Measurements from ENCODE around the gene S100A8.

The S100A8 gene

DNA sequence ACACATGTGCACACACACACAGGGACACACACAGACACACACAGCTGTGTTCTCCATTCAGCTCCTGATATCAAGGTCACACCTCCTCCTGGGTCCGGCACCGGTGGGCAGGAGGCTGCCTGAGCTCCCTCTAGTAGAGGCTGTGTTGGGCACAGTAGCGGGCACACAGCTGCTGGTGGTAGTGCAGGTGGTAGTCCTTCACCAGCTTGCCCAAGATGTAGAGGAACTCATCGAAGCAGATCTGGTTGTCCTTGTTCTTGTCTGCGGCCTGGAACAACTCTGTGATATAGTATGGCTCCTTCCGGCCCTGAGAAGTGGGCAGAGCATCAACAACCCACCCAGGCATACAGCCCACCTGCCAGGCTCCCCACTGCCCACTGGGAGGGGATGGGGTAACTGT, 5.6 kb upstream of the S100A8 start:
- no peaks in the 10 kb centered on the region for H3K27me3 ChIP-seq (ENCODE audit: control insufficient read depth, insufficient read depth, low read length)
- H3K36me3 ChIP-seq (ENCODE audit: control insufficient read depth, insufficient read depth, low read length), result no peaks in the 10 kb centered on the region
- H3K4me1 ChIP-seq (ENCODE audit: control insufficient read depth, insufficient read depth, low read length), result no peaks in the 10 kb centered on the region
- no peaks in the 10 kb centered on the region for H3K9me3 ChIP-seq (ENCODE audit: control insufficient read depth, low read length)
- H3K4me3 ChIP-seq (ENCODE audit: low read length), result no peak overlapping the region
- H3K9ac ChIP-seq (ENCODE audit: low read length), result no peak overlapping the region

DNA sequence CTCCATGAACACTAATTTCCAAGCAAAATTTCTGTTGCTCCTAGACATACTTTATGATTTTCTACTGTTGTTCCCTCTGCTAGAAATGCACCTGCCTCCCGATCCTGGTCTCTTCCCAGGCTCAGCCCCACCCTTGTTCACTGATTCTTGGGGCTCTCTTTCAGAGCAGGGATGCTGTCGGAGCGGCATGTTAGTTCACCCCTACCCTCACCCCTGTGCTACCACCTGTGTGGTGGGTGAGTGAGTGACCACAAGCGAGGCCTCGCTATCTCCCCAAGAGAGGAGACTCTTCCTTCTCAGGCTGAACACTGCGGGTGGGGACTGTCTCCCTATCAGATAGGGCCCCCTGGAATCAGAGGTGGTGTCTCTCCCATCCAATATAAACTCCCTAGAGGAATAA, 4.9 kb upstream of the S100A8 start:
- Histone ChIP-seq H3K4me1 (ENCODE audit: control insufficient read depth, insufficient read depth, low read length) (no peaks in the 10 kb centered on the region), H3K4me3 (ENCODE audit: low read length) (no peak overlapping the region), H3K9me3 (ENCODE audit: control insufficient read depth, low read length) (no peaks in the 10 kb centered on the region), H3K9ac (ENCODE audit: low read length) (no peak overlapping the region), H3K27me3 (ENCODE audit: control insufficient read depth, insufficient read depth, low read length) (no peaks in the 10 kb centered on the region), H3K36me3 (ENCODE audit: control insufficient read depth, insufficient read depth, low read length) (no peaks in the 10 kb centered on the region)

DNA sequence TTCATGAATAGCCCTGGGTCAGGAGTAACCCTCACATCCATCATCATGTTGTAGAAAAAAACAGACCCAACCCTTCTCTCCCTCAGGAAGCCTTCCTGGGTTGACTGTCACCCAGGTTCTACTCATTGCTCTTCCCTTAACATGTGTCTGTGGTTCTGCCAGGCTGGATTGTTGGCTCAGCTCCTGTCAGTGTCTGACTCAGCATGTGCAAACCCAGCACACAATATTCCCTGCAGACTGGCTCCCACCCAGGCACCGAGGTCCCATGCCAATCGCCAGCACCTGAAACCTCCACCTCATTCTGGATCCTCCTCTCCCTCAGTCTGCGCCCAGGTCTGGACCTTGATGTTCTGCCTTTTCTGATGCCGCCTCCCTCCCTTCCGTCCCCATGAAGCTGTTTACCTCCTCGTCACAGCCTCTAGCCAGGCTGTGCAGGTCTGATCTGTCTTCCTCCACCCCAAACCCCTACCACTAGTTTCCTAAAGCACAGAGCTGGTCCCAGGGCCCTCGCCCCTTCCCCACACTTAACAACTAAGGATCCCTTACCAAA, 4.3 kb upstream of the S100A8 start:
- no peak overlapping the region for H3K4me3 ChIP-seq (ENCODE audit: low read length)
- no peaks in the 10 kb centered on the region for H3K9me3 ChIP-seq (ENCODE audit: control insufficient read depth, low read length)
- H3K9ac ChIP-seq (ENCODE audit: low read length), result no peak overlapping the region
- H3K4me1 ChIP-seq (ENCODE audit: control insufficient read depth, insufficient read depth, low read length), result no peaks in the 10 kb centered on the region
- no peaks in the 10 kb centered on the region for H3K27me3 ChIP-seq (ENCODE audit: control insufficient read depth, insufficient read depth, low read length)
- H3K36me3 ChIP-seq (ENCODE audit: control insufficient read depth, insufficient read depth, low read length), result no peaks in the 10 kb centered on the region

DNA sequence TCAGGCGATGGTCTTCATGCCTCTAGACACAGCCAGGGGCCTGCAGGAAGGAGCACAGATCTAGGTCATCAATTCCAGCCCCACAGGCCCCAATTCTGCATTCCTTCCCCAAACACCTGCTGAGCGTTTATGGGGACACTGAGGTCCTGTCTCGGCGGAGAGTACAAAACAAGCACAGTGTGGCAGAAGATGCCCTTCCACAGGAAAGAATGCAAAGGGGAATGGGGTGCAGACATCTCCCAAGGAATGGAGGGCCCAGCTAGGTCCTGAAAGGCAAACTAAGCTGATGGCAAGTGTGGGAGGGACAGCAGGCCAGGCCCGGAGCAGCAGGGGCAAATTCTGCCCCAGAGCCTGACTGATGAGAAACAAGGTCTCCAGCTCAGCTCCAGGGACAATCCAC, 3.5 kb upstream of the S100A8 start:
- Histone ChIP-seq H3K36me3 (ENCODE audit: control insufficient read depth, insufficient read depth, low read length) (no peaks in the 10 kb centered on the region), H3K27me3 (ENCODE audit: control insufficient read depth, insufficient read depth, low read length) (no peaks in the 10 kb centered on the region), H3K9me3 (ENCODE audit: control insufficient read depth, low read length) (no peaks in the 10 kb centered on the region), H3K4me3 (ENCODE audit: low read length) (no peak overlapping the region), H3K9ac (ENCODE audit: low read length) (no peak overlapping the region), H3K4me1 (ENCODE audit: control insufficient read depth, insufficient read depth, low read length) (no peaks in the 10 kb centered on the region)

DNA sequence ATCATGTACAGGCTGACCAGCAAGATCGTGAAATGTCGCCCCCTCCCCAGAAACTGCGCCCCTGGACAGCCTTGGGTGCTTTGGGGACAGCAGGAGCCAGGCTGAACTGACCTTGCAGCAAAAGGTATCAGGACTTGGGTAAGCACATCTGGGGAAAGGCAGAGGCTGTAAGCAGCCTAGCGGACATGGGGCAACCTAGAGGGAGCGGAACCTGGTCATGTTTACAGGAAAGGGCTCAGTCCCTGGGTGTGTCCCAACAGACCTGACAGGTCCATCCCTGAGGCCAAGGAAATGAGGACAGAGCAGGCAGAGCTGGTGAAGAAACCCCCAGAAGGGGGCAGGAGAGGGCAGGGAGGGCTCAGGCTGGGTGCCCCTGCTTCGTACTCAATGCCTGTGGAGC, 3.1 kb upstream of the S100A8 start:
- Histone ChIP-seq H3K27me3 (ENCODE audit: control insufficient read depth, insufficient read depth, low read length) (no peaks in the 10 kb centered on the region), H3K4me1 (ENCODE audit: control insufficient read depth, insufficient read depth, low read length) (no peaks in the 10 kb centered on the region), H3K9ac (ENCODE audit: low read length) (no peak overlapping the region), H3K36me3 (ENCODE audit: control insufficient read depth, insufficient read depth, low read length) (no peaks in the 10 kb centered on the region), H3K9me3 (ENCODE audit: control insufficient read depth, low read length) (no peaks in the 10 kb centered on the region), H3K4me3 (ENCODE audit: low read length) (no peak overlapping the region)

DNA sequence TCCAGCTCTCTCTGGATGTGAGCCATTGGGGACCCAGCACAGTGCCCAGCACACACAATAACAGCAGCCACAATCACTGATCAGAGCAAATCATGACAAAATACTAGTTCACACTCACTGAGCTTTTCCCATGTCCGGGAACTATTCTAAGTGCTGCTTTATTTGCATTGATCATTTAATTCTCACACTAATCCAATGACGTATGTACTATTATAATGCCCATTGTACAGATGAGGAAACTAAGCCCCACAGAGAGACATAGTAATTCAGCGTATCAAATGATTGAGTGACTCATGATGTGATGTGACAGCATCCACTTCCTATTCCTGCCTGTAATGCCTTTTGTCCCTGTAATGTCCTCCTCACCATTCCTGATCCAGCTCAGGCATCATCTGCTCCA, 1.9 kb upstream of the S100A8 start:
- H3K36me3 ChIP-seq (ENCODE audit: control insufficient read depth, insufficient read depth, low read length), result no peaks in the 10 kb centered on the region
- no peak overlapping the region for H3K9ac ChIP-seq (ENCODE audit: low read length)
- H3K27me3 ChIP-seq (ENCODE audit: control insufficient read depth, insufficient read depth, low read length), result no peaks in the 10 kb centered on the region
- no peaks in the 10 kb centered on the region for H3K4me1 ChIP-seq (ENCODE audit: control insufficient read depth, insufficient read depth, low read length)
- H3K4me3 ChIP-seq (ENCODE audit: low read length), result no peak overlapping the region
- no peaks in the 10 kb centered on the region for H3K9me3 ChIP-seq (ENCODE audit: control insufficient read depth, low read length)

DNA sequence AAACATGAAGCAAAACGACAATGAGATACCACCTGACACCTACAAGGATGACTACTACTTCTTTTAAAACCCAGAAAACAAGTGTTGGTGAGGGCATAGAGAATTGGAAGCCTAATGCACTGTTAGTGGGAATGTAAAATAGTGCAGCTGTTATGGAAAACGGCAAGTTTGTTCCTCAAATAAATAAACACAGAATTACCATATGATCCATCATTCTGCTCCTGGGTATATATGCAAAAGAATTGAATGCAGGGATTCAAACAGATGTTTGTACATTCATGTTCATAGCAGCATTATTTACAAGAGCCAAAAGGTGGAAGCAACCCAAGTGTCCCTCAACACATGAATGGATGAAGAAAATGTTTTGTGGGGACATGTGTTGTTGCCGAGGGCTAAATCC, 1.4 kb upstream of the S100A8 start:
- Histone ChIP-seq H3K9ac (ENCODE audit: low read length) (no peak overlapping the region), H3K4me1 (ENCODE audit: control insufficient read depth, insufficient read depth, low read length) (no peaks in the 10 kb centered on the region), H3K36me3 (ENCODE audit: control insufficient read depth, insufficient read depth, low read length) (no peaks in the 10 kb centered on the region), H3K27me3 (ENCODE audit: control insufficient read depth, insufficient read depth, low read length) (no peaks in the 10 kb centered on the region), H3K9me3 (ENCODE audit: control insufficient read depth, low read length) (no peaks in the 10 kb centered on the region), H3K4me3 (ENCODE audit: low read length) (no peak overlapping the region)

DNA sequence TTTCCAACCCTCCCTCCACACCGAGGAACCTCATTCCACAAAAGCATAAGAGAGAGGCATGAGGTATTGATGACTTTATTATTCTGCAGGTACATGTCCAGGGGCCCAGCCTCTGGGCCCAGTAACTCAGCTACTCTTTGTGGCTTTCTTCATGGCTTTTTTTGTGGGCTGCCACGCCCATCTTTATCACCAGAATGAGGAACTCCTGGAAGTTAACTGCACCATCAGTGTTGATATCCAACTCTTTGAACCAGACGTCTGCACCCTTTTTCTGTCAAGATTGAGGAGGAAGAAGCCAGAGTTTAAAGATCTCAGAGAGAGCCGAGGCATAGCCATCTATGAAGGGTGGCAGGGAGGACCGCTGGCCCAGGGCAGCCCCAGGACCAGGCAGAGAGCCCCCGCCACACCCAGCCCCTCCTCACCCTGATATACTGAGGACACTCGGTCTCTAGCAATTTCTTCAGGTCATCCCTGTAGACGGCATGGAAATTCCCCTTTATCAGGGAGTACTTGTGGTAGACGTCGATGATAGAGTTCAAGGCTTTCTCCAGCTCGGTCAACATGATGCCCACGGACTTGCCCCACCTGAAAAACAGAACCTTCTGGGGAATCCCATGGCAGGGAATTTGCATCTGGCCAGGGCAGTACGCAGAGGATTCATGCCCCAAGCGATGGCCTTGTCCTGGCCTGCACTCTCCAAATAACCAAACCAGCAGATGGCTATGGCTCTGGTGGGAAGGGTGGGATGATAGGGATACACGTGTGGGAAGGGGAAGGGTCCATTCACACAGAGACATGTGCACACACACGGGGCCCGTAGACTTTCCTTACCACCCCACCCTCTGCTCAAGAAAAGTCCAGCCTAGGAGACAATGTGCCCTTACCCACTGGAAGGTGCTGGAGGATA, 647 bp downstream of the S100A8 start:
- Histone ChIP-seq H3K9ac (ENCODE audit: low read length) (no peak overlapping the region), H3K27me3 (ENCODE audit: control insufficient read depth, insufficient read depth, low read length) (no peaks in the 10 kb centered on the region), H3K4me1 (ENCODE audit: control insufficient read depth, insufficient read depth, low read length) (no peaks in the 10 kb centered on the region), H3K4me3 (ENCODE audit: low read length) (no peak overlapping the region), H3K9me3 (ENCODE audit: control insufficient read depth, low read length) (no peaks in the 10 kb centered on the region), H3K36me3 (ENCODE audit: control insufficient read depth, insufficient read depth, low read length) (no peaks in the 10 kb centered on the region)

DNA sequence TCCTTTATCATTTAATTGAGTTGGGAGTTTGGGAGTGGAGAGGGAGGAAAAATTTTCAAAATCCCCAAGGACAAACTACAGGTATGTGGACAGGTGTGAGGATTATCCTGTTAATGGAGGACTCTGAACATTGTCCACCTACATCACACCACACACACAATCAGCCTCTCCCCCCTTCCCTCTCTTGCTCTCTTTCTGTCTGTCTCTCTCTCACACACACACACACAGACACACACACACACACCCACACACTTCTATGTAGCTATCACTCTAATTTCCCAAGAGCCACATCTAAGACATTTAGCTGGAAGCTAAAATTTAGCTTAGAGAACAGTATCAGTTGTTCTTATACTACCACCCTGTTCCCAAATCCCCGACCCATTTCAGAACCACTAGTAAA, 1.5 kb downstream of the S100A8 start:
- no peaks in the 10 kb centered on the region for H3K4me1 ChIP-seq (ENCODE audit: control insufficient read depth, insufficient read depth, low read length)
- H3K27me3 ChIP-seq (ENCODE audit: control insufficient read depth, insufficient read depth, low read length), result no peaks in the 10 kb centered on the region
- no peak overlapping the region for H3K4me3 ChIP-seq (ENCODE audit: low read length)
- no peaks in the 10 kb centered on the region for H3K36me3 ChIP-seq (ENCODE audit: control insufficient read depth, insufficient read depth, low read length)
- no peak overlapping the region for H3K9ac ChIP-seq (ENCODE audit: low read length)
- no peaks in the 10 kb centered on the region for H3K9me3 ChIP-seq (ENCODE audit: control insufficient read depth, low read length)

DNA sequence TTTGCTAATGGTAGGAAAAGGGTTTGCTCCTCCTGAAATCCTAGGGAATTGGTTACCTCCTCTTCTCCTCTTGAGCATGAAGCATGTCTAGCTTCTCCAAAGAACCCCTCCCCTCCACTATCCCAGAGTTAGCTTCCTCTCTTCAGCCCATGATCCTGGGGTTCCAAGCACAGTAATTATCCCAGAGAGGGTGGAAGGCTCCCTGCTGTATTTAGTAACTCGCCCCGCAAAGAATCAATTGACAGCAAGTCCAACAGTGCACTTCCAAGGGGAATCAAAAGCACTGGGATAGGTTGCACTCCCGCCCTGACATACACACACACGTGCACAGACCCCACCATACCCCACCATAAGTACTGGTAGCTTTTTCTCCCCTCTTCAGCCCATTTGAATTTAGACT, 3.1 kb downstream of the S100A8 start:
- H3K9me3 ChIP-seq (ENCODE audit: control insufficient read depth, low read length), result no peaks in the 10 kb centered on the region
- H3K4me3 ChIP-seq (ENCODE audit: low read length), result no peak overlapping the region
- H3K9ac ChIP-seq (ENCODE audit: low read length), result no peak overlapping the region
- H3K27me3 ChIP-seq (ENCODE audit: control insufficient read depth, insufficient read depth, low read length), result no peaks in the 10 kb centered on the region
- H3K36me3 ChIP-seq (ENCODE audit: control insufficient read depth, insufficient read depth, low read length), result no peaks in the 10 kb centered on the region
- H3K4me1 ChIP-seq (ENCODE audit: control insufficient read depth, insufficient read depth, low read length), result no peaks in the 10 kb centered on the region

DNA sequence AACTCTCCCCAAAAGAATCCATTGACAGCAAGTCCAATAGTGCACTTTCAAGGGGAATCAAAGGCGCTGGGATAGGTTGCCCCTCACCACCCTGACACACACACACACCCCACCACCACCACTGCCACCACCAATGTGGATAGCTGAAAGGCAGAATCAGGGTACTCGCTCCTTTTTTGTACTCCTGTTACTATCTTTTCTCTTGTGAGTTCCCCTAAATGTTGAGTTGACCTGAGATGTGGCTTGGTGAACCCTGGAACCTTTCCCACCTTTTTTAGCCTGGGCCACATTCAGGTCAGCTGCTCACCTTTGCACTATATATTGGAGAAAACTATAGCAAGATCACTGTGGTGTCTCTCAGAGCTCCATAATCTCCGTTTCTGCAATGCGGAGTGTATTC, 3.9 kb downstream of the S100A8 start:
- Histone ChIP-seq H3K9ac (ENCODE audit: low read length) (no peak overlapping the region), H3K4me3 (ENCODE audit: low read length) (no peak overlapping the region), H3K9me3 (ENCODE audit: control insufficient read depth, low read length) (no peaks in the 10 kb centered on the region), H3K36me3 (ENCODE audit: control insufficient read depth, insufficient read depth, low read length) (no peaks in the 10 kb centered on the region), H3K27me3 (ENCODE audit: control insufficient read depth, insufficient read depth, low read length) (no peaks in the 10 kb centered on the region), H3K4me1 (ENCODE audit: control insufficient read depth, insufficient read depth, low read length) (no peaks in the 10 kb centered on the region)

DNA sequence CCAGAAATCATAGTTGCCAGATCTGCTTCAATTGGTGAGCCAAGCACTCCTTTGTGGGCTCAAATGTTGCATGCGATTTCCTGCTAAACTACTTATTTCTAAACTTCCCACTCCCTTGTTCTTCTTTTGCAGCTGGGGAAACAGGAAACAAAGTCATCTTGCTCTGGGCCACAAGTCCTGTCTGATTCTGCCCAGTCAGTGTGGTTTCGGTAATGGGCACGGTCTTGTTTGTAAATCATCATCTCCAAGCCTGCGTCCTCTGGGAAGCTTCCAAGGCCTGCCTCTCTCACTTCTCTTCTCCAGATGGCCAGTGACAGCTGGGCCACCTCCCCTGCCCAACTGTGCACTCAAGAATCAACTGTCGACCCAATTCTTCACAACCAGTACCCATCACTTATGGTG, 4.4 kb downstream of the S100A8 start:
- Histone ChIP-seq H3K9me3 (ENCODE audit: control insufficient read depth, low read length) (no peaks in the 10 kb centered on the region), H3K27me3 (ENCODE audit: control insufficient read depth, insufficient read depth, low read length) (no peaks in the 10 kb centered on the region), H3K4me1 (ENCODE audit: control insufficient read depth, insufficient read depth, low read length) (no peaks in the 10 kb centered on the region), H3K9ac (ENCODE audit: low read length) (no peak overlapping the region), H3K4me3 (ENCODE audit: low read length) (no peak overlapping the region), H3K36me3 (ENCODE audit: control insufficient read depth, insufficient read depth, low read length) (no peaks in the 10 kb centered on the region)
